ENCODE measurements around the gene TMEM138. TPM values are rescaled to one million over a fixed set of nuclear protein-coding genes. Genes with fewer than 3 reads are reported as not detected.

The TMEM138 gene
- polyA plus RNA-seq, 3 donors, result 34.5 to 64.0 (median 50.7) TPM

GRCh38 chr11:61325649-61326414 is 36.3 kb upstream of the TMEM138 start:
- no peaks in the 10 kb centered on the region for H3K4me1 ChIP-seq (ENCODE audit: control insufficient read depth in 1 of 2, insufficient read depth in 2 of 2, low read length in 2 of 2)
- Mint-ChIP-seq H3K27ac (no peak overlapping the region), H3K36me3 (peaks cover 83 to 98% of the 10 kb centered on the region in 2 donors), H3K9me3 (no peaks in the 10 kb centered on the region), H3K4me3 (no peak overlapping the region), H3K4me1 (no peaks in the 10 kb centered on the region), H3K27me3 (ENCODE audit: low read depth in 3 of 3) (no peaks in the 10 kb centered on the region)
- H3K4me2 ChIP-seq (replicated peaks; ENCODE audit: extremely low read depth, low read length, poor library complexity, severe bottlenecking), result no peak overlapping the region
- H3K36me3 ChIP-seq (replicated peaks in 1 of 2; ENCODE audit: control insufficient read depth in 1 of 2, insufficient read depth in 2 of 2, low read length in 2 of 2), result peaks cover 86 to 99% of the 10 kb centered on the region in 2 donors
- H3K4me3 ChIP-seq (replicated peaks in 1 of 3; ENCODE audit: low read depth in 2 of 3, low read length in 3 of 3), result no peak overlapping the region
- no peaks in the 10 kb centered on the region for H3K27me3 ChIP-seq (ENCODE audit: control insufficient read depth in 2 of 2, insufficient read depth in 2 of 2, low read length in 2 of 2)
- no peak overlapping the region for H2AFZ ChIP-seq (ENCODE audit: insufficient read depth, low read depth, low read length, poor library complexity, severe bottlenecking)
- no peaks in the 10 kb centered on the region for H3K9me3 ChIP-seq (replicated peaks in 1 of 2; ENCODE audit: control insufficient read depth in 1 of 2, insufficient read depth in 1 of 2, low read length in 2 of 2)
- DNase-seq, result no peak
- H4K20me1 ChIP-seq (ENCODE audit: insufficient read depth, low read length), result peaks cover 32% of the 10 kb centered on the region
- H3K9ac ChIP-seq (ENCODE audit: insufficient read depth, low read length, poor library complexity, severe bottlenecking), result no peak overlapping the region
- no peak overlapping the region for H3K27ac ChIP-seq (ENCODE audit: low read depth in 1 of 2, low read length in 2 of 2)
- TF ChIP-seq CTCF (IDR thresholded peaks at IDR 0.05), result no peak
- no CpG with 5 or more reads among the region's 2 CpGs for WGBS (ENCODE audit: insufficient coverage)
- H3K79me2 ChIP-seq (ENCODE audit: insufficient read depth, low read length), result peaks cover 48% of the 10 kb centered on the region
- intact Hi-C loops (cut with micrococcal nuclease), result no loop called here

GRCh38 chr11:61327669-61328071 is 34.5 kb upstream of the TMEM138 start:
- Mint-ChIP-seq H3K27me3 (ENCODE audit: low read depth in 3 of 3) (no peaks in the 10 kb centered on the region), H3K27ac (no peak overlapping the region), H3K4me3 (no peak overlapping the region), H3K9me3 (no peaks in the 10 kb centered on the region), H3K36me3 (peaks cover 70 to 80% of the 10 kb centered on the region in 2 donors), H3K4me1 (peaks cover 16% of the 10 kb centered on the region)
- Histone ChIP-seq H3K9me3 (replicated peaks in 1 of 2; ENCODE audit: control insufficient read depth in 1 of 2, insufficient read depth in 1 of 2, low read length in 2 of 2) (no peaks in the 10 kb centered on the region), H4K20me1 (ENCODE audit: insufficient read depth, low read length) (peaks cover 45% of the 10 kb centered on the region), H3K36me3 (replicated peaks in 1 of 2; ENCODE audit: control insufficient read depth in 1 of 2, insufficient read depth in 2 of 2, low read length in 2 of 2) (peaks cover 67 to 81% of the 10 kb centered on the region in 2 donors), H3K27ac (ENCODE audit: low read depth in 1 of 2, low read length in 2 of 2) (no peak overlapping the region), H3K4me1 (ENCODE audit: control insufficient read depth in 1 of 2, insufficient read depth in 2 of 2, low read length in 2 of 2) (peaks cover 14 to 18% of the 10 kb centered on the region in 2 donors), H3K27me3 (ENCODE audit: control insufficient read depth in 2 of 2, insufficient read depth in 2 of 2, low read length in 2 of 2) (no peaks in the 10 kb centered on the region), H3K4me3 (replicated peaks in 1 of 3; ENCODE audit: low read depth in 2 of 3, low read length in 3 of 3) (no peak overlapping the region), H2AFZ (ENCODE audit: insufficient read depth, low read depth, low read length, poor library complexity, severe bottlenecking) (no peak overlapping the region), H3K79me2 (ENCODE audit: insufficient read depth, low read length) (peaks cover 66% of the 10 kb centered on the region), H3K9ac (ENCODE audit: insufficient read depth, low read length, poor library complexity, severe bottlenecking) (no peak overlapping the region), H3K4me2 (replicated peaks; ENCODE audit: extremely low read depth, low read length, poor library complexity, severe bottlenecking) (no peak overlapping the region)
- intact Hi-C loops (cut with micrococcal nuclease), result no loop called here
- no peak for DNase-seq
- no peak for TF ChIP-seq CTCF (IDR thresholded peaks at IDR 0.05)
